GM18498 (cell line): ENCODE data around the gene LDAF1.
A peak's percentile ranks its signal among the peaks of the same experiment; 100 is the strongest.
"Not testable (repeated sequence)": the region's sequence is repeated elsewhere in the genome, so short reads cannot be mapped to it uniquely, and the experiment has no call there.

Experiments used
- ATAC-seq: cut with Tn5 transposase; IDR thresholded peaks from one replicate; pipeline ENCODE4 v1.9.1; 2021; ENCODE audit warnings: mild to moderate bottlenecking, moderate library complexity; ENCODE audit not compliant: unreplicated experiment

The LDAF1 gene

GRCh38 chr16:21158208-21159110 is at the start of gene LDAF1:
Gene LDAF1, plus strand, starts transcription at chr16:21158674. Its CDS starts 2,509 bp downstream, at chr16:21161183.
- peak; percentile 91 for ATAC-seq

GRCh38 chr16:21115551-21115950 is 42.9 kb upstream of the LDAF1 start:
- ATAC-seq: not testable (repeated sequence)

GRCh38 chr16:21116148-21116693 is 42.3 kb upstream of the LDAF1 start:
- ATAC-seq: no peak

- no peak for ATAC-seq
These were observed 40.9 kb upstream of the LDAF1 start for GRCh38 chr16:21117567-21117966.

- ATAC-seq: no peak
These were observed 37.4 kb upstream of the LDAF1 start for GRCh38 chr16:21120976-21121520.

- no peak for ATAC-seq
These were observed 33.3 kb upstream of the LDAF1 start for GRCh38 chr16:21125191-21125590.

GRCh38 chr16:21126518-21126917 is 32.0 kb upstream of the LDAF1 start:
- ATAC-seq: no peak

GRCh38 chr16:21128991-21129390 is 29.5 kb upstream of the LDAF1 start:
- no peak for ATAC-seq

GRCh38 chr16:21130811-21131210 is 27.7 kb upstream of the LDAF1 start:
- ATAC-seq: no peak

GRCh38 chr16:21134053-21134452 is 24.4 kb upstream of the LDAF1 start:
- ATAC-seq: no peak

GRCh38 chr16:21145738-21146137 is 12.7 kb upstream of the LDAF1 start:
- ATAC-seq: no peak

- ATAC-seq: no peak
These were observed 8.0 kb upstream of the LDAF1 start, which contains the start of gene DNAH3 for GRCh38 chr16:21150375-21151001. Gene DNAH3, minus strand, starts transcription at chr16:21150846. Its CDS starts 527 bp downstream, at chr16:21150319.

- not testable (repeated sequence) for ATAC-seq
These were observed 6.1 kb upstream of the LDAF1 start for GRCh38 chr16:21152160-21153030.

- not testable (repeated sequence) for ATAC-seq
These were observed 5.2 kb upstream of the LDAF1 start for GRCh38 chr16:21153124-21153729.

- ATAC-seq: not testable (repeated sequence)
These were observed 2.5 kb upstream of the LDAF1 start for GRCh38 chr16:21156011-21156410.

GRCh38 chr16:21156767-21157467 is 1.6 kb upstream of the LDAF1 start:
- no peak for ATAC-seq

GRCh38 chr16:21157632-21158031 is 842 bp upstream of the LDAF1 start:
- no peak for ATAC-seq

GRCh38 chr16:21159281-21159951 is 942 bp downstream of the LDAF1 start:
- no peak for ATAC-seq

- no peak for ATAC-seq
These were observed 1.8 kb downstream of the LDAF1 start for GRCh38 chr16:21160276-21160675.
